HepG2 (cell line): ENCODE data around the gene CLDN7. TPM values are rescaled to one million over a fixed set of nuclear protein-coding genes. Genes with fewer than 3 reads are reported as not detected.

ENCODE experiments used
- ARID2 ChIP-seq: sonication (generic); formaldehyde crosslinking; IDR thresholded peaks from 2 replicates; pipeline ENCODE4 v1.8.1; 2022; ENCODE audit warnings: mild to moderate bottlenecking, missing genetic modification reagents, borderline replicate concordance
- CBX1 ChIP-seq: IDR thresholded peaks from one replicate; pipeline ENCODE4 v1.6.1; 2016; ENCODE audit warnings: antibody characterized with exemption, low read depth
- CREM ChIP-seq, 2 experiments: sonication (generic) in 1 of 2; formaldehyde crosslinking in 1 of 2; IDR thresholded peaks; 2 replicates each; pipeline versions ENCODE4 v1.4.0 to v1.6.1; 2016 to 2020; ENCODE audit warnings: antibody characterized with exemption in 1 of 2, mild to moderate bottlenecking in 1 of 2, missing genetic modification reagents in 1 of 2
- HMG20A ChIP-seq: IDR thresholded peaks from 2 replicates; pipeline ENCODE4 v1.6.1; 2016; ENCODE audit warnings: borderline replicate concordance
- JUN ChIP-seq: sonication (generic); formaldehyde crosslinking; IDR thresholded peaks from 2 replicates; pipeline ENCODE4 v1.4.0; 2020; ENCODE audit warnings: mild to moderate bottlenecking, missing genetic modification reagents
- NONO ChIP-seq, 2 experiments: fragments of 450-650 bp in 1 of 2; sonication (generic) in 1 of 2; formaldehyde crosslinking in 1 of 2; IDR thresholded peaks in 1 of 2; conservative IDR thresholded peaks in 1 of 2; 2 replicates each; pipeline versions ENCODE4 v1.6.1 to v1.8.0; 2017 to 2022; ENCODE audit warnings: mild to moderate bottlenecking in 1 of 2, missing genetic modification reagents in 1 of 2, moderate library complexity in 1 of 2
- NR2F6 ChIP-seq, 2 experiments: IDR thresholded peaks; 2 replicates each; pipeline ENCODE4 v1.6.1; 2016; ENCODE audit warnings: antibody characterized with exemption in 1 of 2, mild to moderate bottlenecking in 1 of 2
- POGZ ChIP-seq: sonication (generic); formaldehyde crosslinking; IDR thresholded peaks from 2 replicates; pipeline ENCODE4 v1.4.0; 2020; ENCODE audit warnings: mild to moderate bottlenecking, missing genetic modification reagents
- SP4 ChIP-seq: sonication (generic); formaldehyde crosslinking; IDR thresholded peaks from 2 replicates; pipeline ENCODE4 v1.8.1; 2023; ENCODE audit warnings: mild to moderate bottlenecking, missing genetic modification reagents
- ZFX ChIP-seq: sonication (generic); formaldehyde crosslinking; IDR thresholded peaks from 2 replicates; pipeline ENCODE4 v1.4.0; 2020; ENCODE audit warnings: mild to moderate bottlenecking, low read depth, missing genetic modification reagents, moderate library complexity
- ZNF124 ChIP-seq: sonication (generic); formaldehyde crosslinking; IDR thresholded peaks from 2 replicates; pipeline ENCODE4 v1.4.0; 2020; ENCODE audit warnings: missing genetic modification reagents
- ZNF136 ChIP-seq: sonication (generic); formaldehyde crosslinking; IDR thresholded peaks from 2 replicates; pipeline ENCODE4 v1.8.1; 2022; ENCODE audit warnings: low read depth, mild to moderate bottlenecking, moderate library complexity, missing genetic modification reagents
- ZNF430 ChIP-seq: sonication (generic); formaldehyde crosslinking; IDR thresholded peaks from 2 replicates; pipeline ENCODE4 v1.9.0; 2021; ENCODE audit warnings: mild to moderate bottlenecking, missing genetic modification reagents
- polyA plus RNA-seq, 8 experiments: library from polyadenylated mRNA; depleted of rRNA in 3 of 8; stranded (reverse) in 7 of 8; unstranded in 1 of 8; fragments of >200 nt; fragmentation: Illumina TruSeq in 4 of 8; extraction: Trizol in 4 of 8; gene quantifications; 2 replicates each; pipeline versions ENCODE4 v1.2.1 to v1.2.3, GENCODE V29; 2011 to 2016; ENCODE audit warnings: low read depth in 4 of 8, missing spikeins in 1 of 8, mixed read lengths in 1 of 8; ENCODE audit not compliant: insufficient read depth in 1 of 8
- total RNA-seq, 5 experiments: library from RNA; depleted of rRNA; stranded (reverse); fragments of >200 nt; fragmentation: Illumina TruSeq; extraction: Trizol; gene quantifications; 2 replicates each; pipeline ENCODE4 v1.2.3, GENCODE V29; 2016; ENCODE audit warnings: low read depth in 1 of 5
- TF ChIP-seq, protein P1 (sequence below): IDR thresholded peaks from 2 replicates; pipeline ENCODE4 v1.6.1; 2016
- TF ChIP-seq, protein P2 (sequence below): sonication (generic); formaldehyde crosslinking; IDR thresholded peaks from 2 replicates; pipeline ENCODE4 v1.4.0; 2020; ENCODE audit warnings: missing genetic modification reagents
- TF ChIP-seq, protein P3 (sequence below): IDR thresholded peaks from 2 replicates; pipeline ENCODE4 v1.6.1; 2012; ENCODE audit warnings: inconsistent platforms

CLDN7 gene
- total and polyA plus RNA-seq, 2 of the 13 experiments (the other 11 are each of a cell fraction or from before 2014, with no cell fraction given), result not detected

DNA sequence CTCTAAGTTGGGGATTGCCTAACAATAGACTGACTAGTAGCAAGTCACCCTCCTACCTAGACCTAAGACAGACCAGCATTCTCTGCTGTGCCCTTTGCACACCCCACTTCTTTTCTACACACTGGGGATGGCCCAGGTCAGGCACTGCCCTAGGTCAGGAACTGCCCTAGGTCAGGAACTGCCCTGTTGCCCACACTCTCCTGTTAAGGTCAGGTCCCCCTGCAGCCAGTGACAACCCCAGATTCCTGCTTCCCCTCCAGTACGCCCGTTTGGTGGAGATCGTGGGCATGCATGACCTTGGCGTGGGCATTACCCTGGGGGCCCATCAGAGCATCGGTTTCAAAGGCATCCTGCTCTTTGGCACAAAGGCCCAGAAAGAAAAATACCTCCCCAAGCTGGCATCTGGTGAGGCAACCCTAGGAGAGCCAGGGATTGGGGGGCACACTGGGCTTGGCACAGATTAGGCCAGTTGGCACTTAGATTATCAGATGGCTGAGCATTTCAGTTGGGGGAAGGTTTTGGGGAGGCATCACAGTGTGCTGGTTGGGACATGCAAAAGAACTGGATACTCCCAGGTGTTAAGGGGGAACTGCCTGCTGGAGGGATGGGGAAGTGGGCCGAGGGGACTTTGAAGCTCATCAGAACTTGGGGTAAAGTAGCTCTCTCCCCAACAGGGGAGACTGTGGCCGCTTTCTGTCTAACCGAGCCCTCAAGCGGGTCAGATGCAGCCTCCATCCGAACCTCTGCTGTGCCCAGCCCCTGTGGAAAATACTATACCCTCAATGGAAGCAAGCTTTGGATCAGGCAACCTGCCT, 40.8 kb downstream of the CLDN7 start (continued):
- TF ChIP-seq, protein P1, sequence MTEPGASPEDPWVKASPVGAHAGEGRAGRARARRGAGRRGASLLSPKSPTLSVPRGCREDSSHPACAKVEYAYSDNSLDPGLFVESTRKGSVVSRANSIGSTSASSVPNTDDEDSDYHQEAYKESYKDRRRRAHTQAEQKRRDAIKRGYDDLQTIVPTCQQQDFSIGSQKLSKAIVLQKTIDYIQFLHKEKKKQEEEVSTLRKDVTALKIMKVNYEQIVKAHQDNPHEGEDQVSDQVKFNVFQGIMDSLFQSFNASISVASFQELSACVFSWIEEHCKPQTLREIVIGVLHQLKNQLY (CRISPR knock-in tag), result no peak
- TF ChIP-seq HMG20A (CRISPR knock-in tag) (no peak), NONO (IDR thresholded peaks at IDR 0.05) (no peak), NONO (CRISPR knock-in tag; conservative IDR thresholded peaks at IDR 0.05) (0 out of 2 replicates have a peak, but pooled peaks have one; percentile 5), CBX1 (no peak), SP4 (CRISPR knock-in tag) (no peak), ZFX (CRISPR knock-in tag) (no peak), JUN (no peak), POGZ (no peak), NR2F6 (IDR thresholded peaks at IDR 0.05) (no peak), NR2F6 (CRISPR knock-in tag; IDR thresholded peaks at IDR 0.05) (no peak), CREM (IDR thresholded peaks at IDR 0.05) (no peak), CREM (CRISPR knock-in tag; IDR thresholded peaks at IDR 0.05) (no peak), ZNF430 (CRISPR knock-in tag) (no peak), ZNF136 (CRISPR knock-in tag) (no peak), ARID2 (no peak), ZNF124 (CRISPR knock-in tag) (no peak)
- TF ChIP-seq, protein P2, sequence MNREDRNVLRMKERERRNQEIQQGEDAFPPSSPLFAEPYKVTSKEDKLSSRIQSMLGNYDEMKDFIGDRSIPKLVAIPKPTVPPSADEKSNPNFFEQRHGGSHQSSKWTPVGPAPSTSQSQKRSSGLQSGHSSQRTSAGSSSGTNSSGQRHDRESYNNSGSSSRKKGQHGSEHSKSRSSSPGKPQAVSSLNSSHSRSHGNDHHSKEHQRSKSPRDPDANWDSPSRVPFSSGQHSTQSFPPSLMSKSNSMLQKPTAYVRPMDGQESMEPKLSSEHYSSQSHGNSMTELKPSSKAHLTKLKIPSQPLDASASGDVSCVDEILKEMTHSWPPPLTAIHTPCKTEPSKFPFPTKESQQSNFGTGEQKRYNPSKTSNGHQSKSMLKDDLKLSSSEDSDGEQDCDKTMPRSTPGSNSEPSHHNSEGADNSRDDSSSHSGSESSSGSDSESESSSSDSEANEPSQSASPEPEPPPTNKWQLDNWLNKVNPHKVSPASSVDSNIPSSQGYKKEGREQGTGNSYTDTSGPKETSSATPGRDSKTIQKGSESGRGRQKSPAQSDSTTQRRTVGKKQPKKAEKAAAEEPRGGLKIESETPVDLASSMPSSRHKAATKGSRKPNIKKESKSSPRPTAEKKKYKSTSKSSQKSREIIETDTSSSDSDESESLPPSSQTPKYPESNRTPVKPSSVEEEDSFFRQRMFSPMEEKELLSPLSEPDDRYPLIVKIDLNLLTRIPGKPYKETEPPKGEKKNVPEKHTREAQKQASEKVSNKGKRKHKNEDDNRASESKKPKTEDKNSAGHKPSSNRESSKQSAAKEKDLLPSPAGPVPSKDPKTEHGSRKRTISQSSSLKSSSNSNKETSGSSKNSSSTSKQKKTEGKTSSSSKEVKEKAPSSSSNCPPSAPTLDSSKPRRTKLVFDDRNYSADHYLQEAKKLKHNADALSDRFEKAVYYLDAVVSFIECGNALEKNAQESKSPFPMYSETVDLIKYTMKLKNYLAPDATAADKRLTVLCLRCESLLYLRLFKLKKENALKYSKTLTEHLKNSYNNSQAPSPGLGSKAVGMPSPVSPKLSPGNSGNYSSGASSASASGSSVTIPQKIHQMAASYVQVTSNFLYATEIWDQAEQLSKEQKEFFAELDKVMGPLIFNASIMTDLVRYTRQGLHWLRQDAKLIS (CRISPR knock-in tag), result no peak
- TF ChIP-seq, protein P3, sequence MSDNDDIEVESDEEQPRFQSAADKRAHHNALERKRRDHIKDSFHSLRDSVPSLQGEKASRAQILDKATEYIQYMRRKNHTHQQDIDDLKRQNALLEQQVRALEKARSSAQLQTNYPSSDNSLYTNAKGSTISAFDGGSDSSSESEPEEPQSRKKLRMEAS, result no peak
